ENCODE results near the gene SRD5A3.

The SRD5A3 gene

GRCh38 chr4:55378617-55379467 is 32.8 kb downstream of the SRD5A3 start:
- peak; percentile 38 for DNase-seq

- no peak for DNase-seq
Observed at GRCh38 chr4:55380576-55380975, 34.5 kb downstream of the SRD5A3 start.

- no peak for DNase-seq
Observed at GRCh38 chr4:55381502-55381901, 35.5 kb downstream of the SRD5A3 start.

GRCh38 chr4:55382488-55383003 is 36.5 kb downstream of the SRD5A3 start:
- DNase-seq, result no peak

GRCh38 chr4:55385201-55385649 is 39.2 kb downstream of the SRD5A3 start:
- no peak for DNase-seq

GRCh38 chr4:55386073-55386472 is 40.0 kb downstream of the SRD5A3 start:
- DNase-seq, result no peak

GRCh38 chr4:55386840-55387239 is 40.8 kb downstream of the SRD5A3 start:
- no peak for DNase-seq

GRCh38 chr4:55393461-55394320 is 47.6 kb downstream of the SRD5A3 start:
- DNase-seq, result no peak

- no peak for DNase-seq
Observed at GRCh38 chr4:55395218-55395528, 49.1 kb downstream of the SRD5A3 start.

- DNase-seq, result peak; percentile 82
Observed at GRCh38 chr4:55395529-55396307, 49.7 kb downstream of the SRD5A3 start, which contains the start of gene TMEM165. TMEM165 (plus strand) TSS chr4:55395957; CDS start chr4:55396190, 233 bp downstream.

GRCh38 chr4:55396308-55397125 is 50.5 kb downstream of the SRD5A3 start:
- peak; percentile 47 for DNase-seq

- DNase-seq, result peak; percentile 29
Observed at GRCh38 chr4:55397126-55397436, 51.0 kb downstream of the SRD5A3 start.

- DNase-seq, result peak; percentile 42
Observed at GRCh38 chr4:55397520-55398321, 51.7 kb downstream of the SRD5A3 start.

GRCh38 chr4:55398461-55398860 is 52.4 kb downstream of the SRD5A3 start:
- DNase-seq, result peak; percentile 25

GRCh38 chr4:55398966-55399365 is 52.9 kb downstream of the SRD5A3 start:
- DNase-seq, result no peak

GRCh38 chr4:55399581-55399980 is 53.5 kb downstream of the SRD5A3 start:
- DNase-seq, result no peak

GRCh38 chr4:55405073-55405472 is 59.0 kb downstream of the SRD5A3 start:
- DNase-seq, result no peak

- no peak for DNase-seq
Observed at GRCh38 chr4:55406545-55406944, 60.5 kb downstream of the SRD5A3 start.

GRCh38 chr4:55407119-55407518 is 61.1 kb downstream of the SRD5A3 start:
- no peak for DNase-seq

GRCh38 chr4:55407764-55408163 is 61.7 kb downstream of the SRD5A3 start:
- no peak for DNase-seq
